ENCODE results near the gene HAS3.

HAS3 gene

GRCh38 chr16:69109486-69110270 lies 4.2 kb downstream of the HAS3 start:
- Histone ChIP-seq H3K27ac (ENCODE audit: low read depth, low read length) (no peak overlapping the region), H3K79me2 (ENCODE audit: insufficient read depth, low read length) (no peaks in the 10 kb centered on the region), H3K9ac (ENCODE audit: low read length) (no peak overlapping the region), H3K9me3 (ENCODE audit: insufficient read depth, low read length) (no peaks in the 10 kb centered on the region), H3K27me3 (ENCODE audit: low read length) (no peaks in the 10 kb centered on the region), H3K4me3 (ENCODE audit: insufficient read depth, low read length, poor library complexity, severe bottlenecking) (no peak overlapping the region), H3K9me2 (replicated peaks; ENCODE audit: insufficient read depth, low read length) (no peaks in the 10 kb centered on the region), H2AFZ (ENCODE audit: low read depth, low read length, severe bottlenecking) (no peak overlapping the region), H3F3A (ENCODE audit: insufficient read depth) (no peaks in the 10 kb centered on the region), H3K36me3 (ENCODE audit: low read length) (no peaks in the 10 kb centered on the region), H4K20me1 (ENCODE audit: low read depth, low read length) (no peaks in the 10 kb centered on the region), H3K4me2 (ENCODE audit: low read depth, low read length, poor library complexity, severe bottlenecking) (no peak overlapping the region)
- no peak for TF ChIP-seq EZH2phosphoT487 (conservative IDR thresholded peaks at IDR 0.05; ENCODE audit: low read length)
- no peak for TF ChIP-seq CTCF (IDR thresholded peaks at IDR 0.05; ENCODE audit: insufficient read depth, low read length, poor library complexity, severe bottlenecking)

GRCh38 chr16:69110406-69110805 lies 5.0 kb downstream of the HAS3 start:
- Histone ChIP-seq H3K9me2 (replicated peaks; ENCODE audit: insufficient read depth, low read length) (no peaks in the 10 kb centered on the region), H3K9me3 (ENCODE audit: insufficient read depth, low read length) (no peaks in the 10 kb centered on the region), H3K27me3 (ENCODE audit: low read length) (no peaks in the 10 kb centered on the region), H4K20me1 (ENCODE audit: low read depth, low read length) (no peaks in the 10 kb centered on the region), H3K4me2 (ENCODE audit: low read depth, low read length, poor library complexity, severe bottlenecking) (no peak overlapping the region), H2AFZ (ENCODE audit: low read depth, low read length, severe bottlenecking) (no peak overlapping the region), H3F3A (ENCODE audit: insufficient read depth) (no peaks in the 10 kb centered on the region), H3K79me2 (ENCODE audit: insufficient read depth, low read length) (no peaks in the 10 kb centered on the region), H3K27ac (ENCODE audit: low read depth, low read length) (no peak overlapping the region), H3K4me3 (ENCODE audit: insufficient read depth, low read length, poor library complexity, severe bottlenecking) (no peak overlapping the region), H3K36me3 (ENCODE audit: low read length) (no peaks in the 10 kb centered on the region), H3K9ac (ENCODE audit: low read length) (no peak overlapping the region)
- TF ChIP-seq EZH2phosphoT487 (conservative IDR thresholded peaks at IDR 0.05; ENCODE audit: low read length) (no peak), CTCF (IDR thresholded peaks at IDR 0.05; ENCODE audit: insufficient read depth, low read length, poor library complexity, severe bottlenecking) (no peak)

GRCh38 chr16:69111216-69111875 lies 5.9 kb downstream of the HAS3 start:
- Histone ChIP-seq H2AFZ (ENCODE audit: low read depth, low read length, severe bottlenecking) (no peak overlapping the region), H3K27me3 (ENCODE audit: low read length) (no peaks in the 10 kb centered on the region), H3F3A (ENCODE audit: insufficient read depth) (no peaks in the 10 kb centered on the region), H3K36me3 (ENCODE audit: low read length) (no peaks in the 10 kb centered on the region), H3K4me2 (ENCODE audit: low read depth, low read length, poor library complexity, severe bottlenecking) (no peak overlapping the region), H3K79me2 (ENCODE audit: insufficient read depth, low read length) (no peaks in the 10 kb centered on the region), H3K9ac (ENCODE audit: low read length) (no peak overlapping the region), H3K27ac (ENCODE audit: low read depth, low read length) (no peak overlapping the region), H3K9me3 (ENCODE audit: insufficient read depth, low read length) (no peaks in the 10 kb centered on the region), H3K9me2 (replicated peaks; ENCODE audit: insufficient read depth, low read length) (no peaks in the 10 kb centered on the region), H3K4me3 (ENCODE audit: insufficient read depth, low read length, poor library complexity, severe bottlenecking) (no peak overlapping the region), H4K20me1 (ENCODE audit: low read depth, low read length) (no peaks in the 10 kb centered on the region)
- TF ChIP-seq CTCF (IDR thresholded peaks at IDR 0.05; ENCODE audit: insufficient read depth, low read length, poor library complexity, severe bottlenecking), result no peak
- TF ChIP-seq EZH2phosphoT487 (conservative IDR thresholded peaks at IDR 0.05; ENCODE audit: low read length), result no peak

Measured in SU-DHL-6 (cell line).